DMS53 treated with DMSO at 0.1 percent for 48 hours (cell line): Measurements from ENCODE around the gene C2orf15.
"Not testable (repeated sequence)": the region's sequence is repeated elsewhere in the genome, so short reads cannot be mapped to it uniquely, and the experiment has no call there.

Experiments used
- DNase-seq: peaks from one replicate; lab custom pipeline; 2025; ENCODE audit not compliant: unreplicated experiment; lab: John Stamatoyannopoulos, UW

The C2orf15 gene, protein sequence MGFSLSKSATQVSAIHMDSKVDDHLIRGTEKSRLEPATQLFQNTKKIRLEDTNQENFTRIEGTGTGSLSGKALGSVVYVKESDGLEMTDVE

DNA sequence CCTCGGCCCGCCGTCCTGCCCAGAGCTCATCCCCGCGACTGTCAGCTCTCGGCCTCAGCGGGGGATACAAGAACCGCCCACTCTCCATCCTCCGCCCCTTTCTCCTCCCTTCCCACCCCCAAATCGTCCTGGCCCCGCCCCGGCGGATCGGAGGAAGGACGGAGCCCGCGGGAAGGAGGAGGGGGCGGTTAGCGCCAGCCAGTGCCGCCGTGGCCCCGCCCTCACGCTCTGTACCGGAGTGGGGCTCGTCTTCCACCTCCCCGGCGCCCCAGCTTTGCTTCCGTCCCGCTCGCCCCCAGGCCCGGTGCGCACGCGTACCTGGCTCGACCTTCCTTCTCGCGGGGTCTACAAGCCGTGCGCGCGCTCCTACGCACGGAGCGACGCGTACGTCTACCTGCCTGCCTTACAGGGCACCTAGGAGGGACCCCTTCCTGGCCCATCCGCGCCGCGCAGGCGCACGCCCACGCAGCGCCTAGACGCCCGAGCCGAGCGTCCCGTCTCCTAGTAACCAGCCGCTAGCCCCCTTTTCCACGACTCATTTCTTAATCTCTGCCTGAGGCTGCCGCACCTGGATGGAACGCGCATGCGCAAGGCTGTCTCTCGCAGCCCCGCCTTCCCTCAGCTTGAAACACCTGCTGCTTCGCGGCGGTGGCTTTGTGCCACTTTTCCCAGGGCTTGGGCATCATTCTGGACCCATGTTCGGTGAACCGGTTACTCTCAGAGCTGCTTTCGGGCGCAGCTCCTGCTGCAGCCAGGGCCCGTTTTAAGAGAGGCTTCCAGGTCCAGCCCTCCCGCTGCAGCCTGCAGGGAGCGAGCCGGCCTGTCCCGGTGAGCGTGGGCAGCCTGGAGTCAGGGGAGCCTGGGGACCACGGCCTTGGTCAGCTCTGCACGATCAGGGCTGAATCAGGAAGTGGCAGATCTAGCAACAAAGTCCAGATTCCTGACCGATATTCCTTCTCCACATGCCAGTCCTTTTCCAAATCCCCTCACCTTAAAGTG is at the start of gene C2orf15:
TSS of gene C2orf15 (plus strand) at position 598 of the 999 bp plus-strand sequence. CDS start 8,852 bp downstream, outside the sequence.
- peak; percentile 100 for DNase-seq

DNA sequence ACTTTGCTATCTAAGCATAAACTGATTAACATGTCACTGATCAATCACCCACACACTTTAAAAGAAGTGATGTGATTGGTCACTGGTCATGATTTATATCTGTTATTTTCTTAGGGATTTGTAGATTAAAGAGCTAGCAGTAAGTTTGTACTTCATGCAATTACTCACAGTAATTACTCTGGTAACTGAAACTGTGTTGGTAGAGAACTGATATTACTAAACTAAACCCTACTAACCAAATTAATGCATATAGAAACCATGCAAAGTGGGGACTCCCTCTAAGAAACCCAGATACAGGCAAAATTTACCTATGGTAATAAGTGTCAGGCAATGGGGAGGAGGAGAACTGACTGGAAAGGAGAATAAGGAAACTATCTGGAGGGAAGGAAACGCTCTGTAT is 44.8 kb upstream of the C2orf15 start:
- no peak for DNase-seq

DNA sequence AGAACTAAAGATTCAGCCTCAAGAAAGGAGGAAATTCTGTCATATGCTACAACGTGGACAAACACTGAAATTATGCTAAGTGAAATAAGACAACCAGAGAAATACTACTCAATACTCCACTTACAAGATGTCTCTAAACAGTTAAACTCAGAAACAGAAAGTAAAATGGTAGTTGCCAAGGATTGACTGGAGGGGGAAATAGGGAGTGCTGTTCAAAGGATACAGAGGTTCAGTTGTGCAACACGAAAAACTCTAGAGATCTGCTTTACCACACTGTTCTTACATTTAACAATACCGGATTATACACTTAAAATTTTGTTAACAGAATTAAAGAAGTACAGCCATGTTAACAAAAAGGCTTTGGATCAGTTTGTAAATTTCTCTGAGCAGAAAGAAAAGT is 39.8 kb upstream of the C2orf15 start:
- no peak for DNase-seq

DNA sequence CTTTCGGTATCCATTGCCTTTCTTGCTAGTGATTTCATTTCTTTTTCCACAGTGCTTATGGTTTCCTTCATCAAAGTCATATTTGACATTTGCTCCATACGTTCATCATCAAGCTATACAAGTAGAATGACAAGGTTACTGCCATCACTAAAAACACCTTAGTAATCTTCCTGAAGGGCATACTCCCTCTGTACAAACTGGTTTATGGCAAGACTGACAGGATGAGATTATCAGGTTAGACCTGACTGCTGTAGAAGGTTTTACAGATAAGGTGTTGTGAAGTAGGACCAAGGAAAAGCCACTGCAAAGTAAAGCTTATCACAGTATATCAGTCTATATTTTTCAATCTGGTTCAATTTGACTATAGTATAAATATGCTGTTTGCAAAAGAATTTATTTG is 37.5 kb upstream of the C2orf15 start:
- no peak for DNase-seq

DNA sequence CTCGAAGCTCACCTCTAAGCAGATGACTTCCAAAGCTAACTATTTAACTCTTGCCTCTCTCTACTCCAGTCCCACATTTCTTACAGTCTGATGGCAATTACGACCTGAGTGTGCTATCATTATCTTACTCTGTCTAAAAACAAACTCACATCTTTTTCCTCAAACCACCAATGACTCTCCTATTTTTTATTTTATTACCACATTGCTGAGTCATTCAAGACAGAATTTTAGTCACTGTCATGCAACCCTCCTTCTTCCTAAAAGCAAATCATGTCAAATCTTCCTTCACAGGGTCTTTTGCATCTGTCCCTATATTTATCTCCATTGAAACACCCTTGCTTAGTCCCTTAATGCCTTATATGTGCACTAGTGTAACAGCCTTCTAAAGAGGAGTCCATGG is 34.6 kb upstream of the C2orf15 start:
- DNase-seq = no peak

DNA sequence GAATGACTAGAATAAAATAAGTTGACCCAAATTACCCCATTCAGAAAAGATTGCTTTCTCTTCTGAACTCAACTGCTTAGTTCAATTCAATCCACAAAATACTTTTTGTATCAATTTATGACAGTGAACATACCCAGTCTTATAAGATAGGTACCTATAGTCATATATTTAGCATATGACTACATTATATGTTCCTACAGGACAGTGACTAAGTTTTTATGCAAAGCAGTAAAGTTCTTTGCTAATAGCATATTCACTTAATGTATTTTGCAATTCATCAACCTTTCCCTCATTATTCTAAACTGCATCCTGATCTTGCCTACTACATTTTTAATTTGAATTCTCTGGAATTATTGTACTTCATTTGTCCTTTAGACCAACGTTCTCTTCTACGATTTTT is 30.3 kb upstream of the C2orf15 start:
- no peak for DNase-seq

DNA sequence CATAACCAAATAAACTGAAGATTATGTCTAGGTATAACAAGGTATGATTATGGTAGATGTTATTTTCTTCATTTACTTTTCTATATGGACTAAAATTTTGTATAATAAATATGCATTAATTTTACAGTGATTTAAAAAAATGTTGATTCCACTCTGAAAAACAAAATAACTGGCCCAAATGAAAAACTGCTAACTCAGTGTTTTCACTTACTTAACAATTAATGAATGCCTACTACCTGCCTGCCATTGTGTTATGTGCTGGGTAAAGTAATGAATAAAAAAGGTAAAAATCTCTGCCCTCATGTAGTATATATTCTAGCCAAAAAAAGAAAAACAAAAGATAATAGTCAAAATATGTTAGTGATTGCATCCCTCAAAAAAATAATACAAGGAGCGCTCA is 29.6 kb upstream of the C2orf15 start:
- DNase-seq = no peak

DNA sequence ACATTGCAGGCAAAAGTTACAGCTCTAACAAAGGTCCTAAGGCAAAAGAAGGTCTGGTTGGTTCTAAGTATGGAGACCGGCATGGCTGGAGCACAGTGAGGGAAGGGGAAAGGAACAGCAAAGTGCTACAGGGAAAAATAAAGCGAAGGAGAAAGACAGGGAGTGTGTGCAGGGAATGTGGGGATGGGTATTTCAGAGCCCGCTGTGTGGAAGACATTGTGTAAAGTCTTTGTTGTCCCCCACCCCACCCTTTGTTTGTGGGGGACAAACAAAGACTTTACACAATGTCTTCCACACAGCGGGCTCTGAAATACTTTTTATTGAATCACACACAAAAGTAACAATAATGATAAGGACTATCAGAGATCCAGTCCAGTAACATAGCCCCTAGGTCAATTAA is 28.9 kb upstream of the C2orf15 start:
- DNase-seq = no peak

DNA sequence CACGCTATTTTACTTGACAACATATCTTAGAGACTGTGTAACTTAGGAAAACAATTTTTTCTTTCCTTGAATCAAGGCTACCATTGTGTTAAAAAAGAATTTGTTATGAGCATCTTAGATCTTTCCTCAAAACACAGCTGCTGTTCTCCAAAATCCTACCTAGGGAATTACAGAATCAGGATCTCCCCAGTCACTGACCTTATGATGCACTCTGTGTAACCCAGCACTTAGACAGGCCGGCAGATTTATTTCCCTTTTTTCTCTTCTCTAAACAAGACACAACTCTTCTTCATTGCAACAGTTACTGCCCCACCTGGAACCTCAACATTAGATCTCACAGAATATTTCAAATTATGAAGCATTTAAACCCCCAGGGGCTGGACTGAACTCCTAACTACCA is 13.5 kb upstream of the C2orf15 start:
- DNase-seq = no peak

DNA sequence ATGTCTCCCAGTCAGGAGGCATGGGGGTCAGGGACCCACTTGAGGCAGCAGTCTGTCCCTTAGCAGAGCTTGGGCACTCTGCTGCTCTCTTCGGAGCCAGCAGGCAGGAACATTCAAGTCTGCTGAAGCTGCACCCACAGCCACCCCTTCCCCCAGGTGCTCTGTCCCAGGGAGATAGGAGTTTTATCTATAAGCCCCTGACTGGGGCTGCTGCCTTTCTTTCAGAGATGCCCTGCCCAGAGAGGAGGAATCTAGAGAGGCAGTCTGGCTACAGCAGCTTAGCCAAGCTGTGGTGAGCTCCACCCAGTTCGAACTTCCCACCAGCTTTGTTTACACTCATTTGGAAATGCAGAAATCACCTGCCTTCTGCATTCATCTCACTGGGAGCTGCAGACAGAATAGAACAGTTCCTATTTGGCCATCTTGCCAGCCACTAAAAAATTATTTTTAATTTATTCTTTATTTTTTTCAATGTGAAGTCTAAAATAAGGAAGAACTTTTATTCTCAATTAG is 6.4 kb upstream of the C2orf15 start:
- not testable (repeated sequence) for DNase-seq

DNA sequence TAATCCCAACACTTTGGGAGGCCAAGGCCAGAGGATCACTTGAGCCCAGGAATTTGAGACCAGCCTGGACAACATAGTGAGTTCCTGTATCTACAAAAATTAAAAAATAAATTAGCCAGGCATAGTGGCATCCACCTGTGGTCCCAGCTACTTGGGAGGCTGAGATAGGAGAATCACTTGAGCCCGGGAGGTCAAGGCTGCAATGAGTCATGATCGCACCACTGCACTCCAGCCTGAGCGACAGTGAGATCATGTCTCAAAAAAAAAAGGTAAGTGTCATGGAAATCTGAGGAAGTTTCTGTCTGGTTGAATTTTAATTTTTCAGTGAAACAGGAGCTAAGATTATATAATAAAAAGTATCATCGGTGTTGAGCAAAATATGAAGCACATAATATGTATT is 2.5 kb upstream of the C2orf15 start:
- DNase-seq = no peak

DNA sequence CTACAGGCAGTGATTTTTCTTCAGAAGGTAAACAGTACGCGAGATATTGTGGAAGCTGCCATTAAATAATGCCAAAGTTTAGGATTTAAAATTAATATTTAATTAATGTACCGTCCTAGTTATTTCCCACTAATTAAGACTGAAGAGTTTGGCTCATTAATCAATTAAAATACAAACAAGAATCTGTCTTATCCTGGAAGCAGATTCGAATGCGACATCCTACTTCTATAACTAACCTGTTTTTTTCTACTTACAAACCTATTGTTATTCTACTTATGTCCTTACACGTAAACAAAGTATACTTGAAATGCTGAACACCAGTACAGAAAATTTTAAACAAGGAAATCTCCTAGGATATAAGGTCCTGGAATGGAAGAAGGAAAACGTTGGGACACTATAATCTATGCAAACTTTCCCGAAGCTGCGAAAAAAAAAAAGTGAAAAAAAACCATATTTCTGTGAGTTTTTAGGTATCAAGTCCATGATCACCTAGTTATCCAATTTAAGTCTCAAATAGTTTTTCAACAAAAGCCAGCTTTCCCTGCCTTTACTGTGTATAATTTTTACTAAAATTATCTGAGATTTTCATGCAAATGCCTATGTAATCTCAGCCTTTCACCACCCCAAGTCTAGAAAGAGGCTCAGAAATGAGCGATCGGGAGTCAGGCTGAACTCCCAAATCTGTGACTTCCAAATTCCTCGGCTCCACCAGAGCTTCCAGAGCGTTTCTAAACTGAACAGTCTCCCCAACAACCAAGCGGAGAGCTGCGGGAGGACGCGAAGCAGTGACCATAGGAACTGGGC is 1.2 kb upstream of the C2orf15 start:
- no peak for DNase-seq

DNA sequence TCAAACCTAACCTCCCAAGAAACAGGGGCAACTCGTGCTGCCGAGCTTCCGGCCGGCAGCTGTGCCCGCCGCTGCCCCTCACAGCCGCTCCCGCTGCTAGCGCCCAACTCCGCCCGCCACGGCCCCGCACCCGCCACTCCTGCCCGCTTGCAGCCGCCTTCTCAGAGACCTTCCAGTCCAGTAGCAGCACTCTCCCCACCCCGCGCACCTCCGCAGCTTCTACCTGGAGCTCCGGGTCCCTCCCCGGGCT is 722 bp upstream of the C2orf15 start:
- peak; percentile 94 for DNase-seq

DNA sequence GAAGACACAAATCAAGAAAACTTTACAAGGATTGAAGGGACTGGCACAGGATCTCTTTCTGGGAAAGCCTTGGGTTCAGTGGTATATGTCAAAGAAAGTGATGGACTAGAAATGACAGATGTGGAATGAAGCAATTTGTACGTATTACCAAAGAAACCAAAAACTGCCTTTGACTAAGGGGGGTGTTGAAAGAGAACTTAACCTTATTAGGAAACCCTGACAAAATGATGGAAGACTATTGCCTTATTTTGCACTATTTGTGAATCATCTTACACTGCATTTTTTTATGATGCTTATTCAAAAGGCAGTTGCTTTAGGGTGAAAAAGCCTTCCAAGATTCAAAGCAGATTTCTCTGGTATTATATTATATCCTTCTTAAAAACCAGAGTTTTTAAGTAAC is 9.2 kb downstream of the C2orf15 start:
- no peak for DNase-seq

DNA sequence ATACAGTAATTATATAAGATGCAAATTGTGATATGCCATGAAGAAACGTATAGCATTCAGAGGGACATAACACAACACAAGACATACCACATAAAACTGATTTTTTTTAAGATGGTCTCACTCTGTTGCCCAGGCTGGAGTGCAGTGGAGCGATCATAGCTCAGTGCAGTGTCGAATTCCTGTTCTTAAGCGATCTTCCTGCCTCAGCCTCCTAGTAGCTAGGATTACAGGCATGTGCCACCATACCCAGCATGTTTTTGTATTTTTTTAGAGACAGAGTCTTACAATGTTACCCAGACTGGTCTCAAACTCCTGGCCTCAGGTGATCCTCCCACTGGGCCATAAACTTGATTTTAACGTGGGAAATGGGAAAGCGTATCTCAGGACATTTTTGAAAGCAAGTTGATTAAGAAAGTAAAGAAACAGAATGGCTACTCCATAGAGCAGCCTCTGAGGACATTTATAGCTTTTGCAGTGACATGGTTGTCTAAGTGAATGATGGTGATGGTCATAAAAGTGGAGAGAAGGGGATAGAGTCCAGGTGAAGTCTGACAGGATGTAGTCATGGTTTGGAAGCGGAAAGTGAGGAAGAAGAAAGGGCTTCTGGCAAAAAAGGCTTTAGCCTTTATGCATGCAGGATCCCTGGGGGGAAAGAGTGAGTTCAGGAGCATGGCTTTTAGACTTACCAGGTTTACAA is 10.8 kb downstream of the C2orf15 start:
- no peak for DNase-seq

DNA sequence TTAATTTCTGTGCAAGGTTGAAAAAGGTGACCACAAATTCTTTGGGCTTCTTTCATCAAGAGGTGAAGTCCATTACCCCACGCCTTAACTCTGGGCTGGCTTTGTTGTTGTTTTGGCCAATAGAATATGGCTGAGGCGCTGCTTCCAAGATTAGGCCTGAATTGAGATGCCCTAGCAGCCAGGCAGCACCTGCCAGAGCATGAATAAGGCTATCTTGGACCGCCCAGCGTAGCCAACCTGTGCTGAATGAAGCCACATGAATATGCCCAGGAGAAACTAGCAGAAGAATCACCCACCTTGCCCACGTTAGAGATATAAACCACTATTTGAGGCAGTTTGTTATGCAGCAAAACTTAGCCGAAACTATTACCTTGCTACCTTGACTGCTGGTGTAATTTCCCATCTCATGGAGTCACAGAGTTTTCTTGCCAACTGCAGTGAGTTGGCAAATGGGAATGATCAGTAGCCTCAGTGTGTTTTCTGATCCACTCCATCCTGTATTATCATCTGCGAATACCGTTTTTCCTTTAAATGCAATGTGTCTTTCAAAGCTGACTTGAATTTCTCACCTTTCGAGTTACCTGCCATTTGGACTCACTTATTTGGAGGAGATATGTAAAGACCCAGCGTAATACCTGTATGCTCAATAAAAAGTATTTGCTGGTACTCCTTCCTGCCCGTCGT is 12.6 kb downstream of the C2orf15 start:
- peak; percentile 79 for DNase-seq

DNA sequence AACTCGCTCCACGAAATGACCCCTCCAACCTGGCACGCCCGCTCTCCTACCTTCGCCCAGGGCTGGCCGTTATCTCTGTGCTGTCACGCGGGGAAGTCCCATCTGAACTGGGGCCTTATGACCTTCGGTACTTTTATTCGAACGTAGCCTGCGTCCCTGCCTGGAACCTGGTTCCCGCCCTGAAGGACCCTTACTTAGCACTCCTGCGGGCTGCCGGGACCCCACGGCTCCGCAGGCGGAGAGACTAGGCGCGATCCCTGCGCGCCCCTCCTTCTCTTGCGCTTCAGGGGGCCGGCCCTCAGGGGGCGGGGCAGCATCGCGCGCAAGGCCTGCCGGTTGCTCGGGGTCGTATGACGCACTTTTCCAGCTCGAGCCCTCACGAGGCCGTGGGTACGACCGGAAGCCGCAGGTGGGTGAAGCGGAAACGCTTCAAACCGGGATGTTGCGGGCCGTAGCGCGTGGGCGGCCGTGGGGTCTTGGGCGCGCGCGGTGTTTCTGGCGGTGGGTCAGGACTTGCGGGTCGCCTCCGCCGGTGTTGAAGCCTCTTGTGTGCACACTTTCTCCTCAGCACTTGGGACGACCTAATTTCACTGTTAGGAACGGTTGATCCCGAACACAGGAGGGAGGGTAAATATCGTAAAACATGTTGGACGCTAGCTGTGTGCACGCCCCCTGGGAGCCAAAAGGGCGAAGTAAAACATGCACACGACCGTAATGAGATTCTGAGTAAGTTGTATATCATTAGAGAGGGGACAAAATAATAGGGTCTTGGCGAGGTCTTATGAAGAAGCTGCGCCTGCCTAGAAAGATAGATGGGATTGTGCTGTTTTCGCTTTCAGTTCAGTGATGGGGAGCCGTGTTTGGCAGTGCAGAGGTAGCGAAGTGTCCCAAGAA is 13.4 kb downstream of the C2orf15 start, which contains the start of the genes LIPT1 and TSGA10:
TSS of gene LIPT1 (plus strand) at position 325 of the 894 bp plus-strand sequence. CDS start 6,991 bp downstream, outside the sequence.
TSS of gene TSGA10 (minus strand) at position 300 of the 894 bp plus-strand sequence. CDS start 45,503 bp downstream, outside the sequence.
- DNase-seq = peak; percentile 97

DNA sequence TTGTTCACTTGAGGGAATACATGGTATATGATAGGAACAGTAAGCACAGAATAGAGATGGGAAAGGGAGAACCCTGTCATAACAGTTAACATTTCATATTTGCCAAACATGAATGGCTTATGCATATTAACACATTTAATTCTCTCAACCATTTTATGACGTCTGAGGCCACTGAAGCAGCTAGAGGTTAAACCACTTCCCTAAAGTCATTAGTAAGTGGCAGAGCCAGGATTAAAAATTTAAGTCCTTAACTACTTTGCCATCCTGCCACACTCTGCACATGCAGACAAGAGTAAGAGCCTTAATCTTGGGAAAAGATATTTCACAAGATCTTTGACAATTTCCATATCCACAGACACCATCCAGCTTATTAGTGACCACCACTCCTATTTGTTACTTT is 15.4 kb downstream of the C2orf15 start:
- DNase-seq = no peak

DNA sequence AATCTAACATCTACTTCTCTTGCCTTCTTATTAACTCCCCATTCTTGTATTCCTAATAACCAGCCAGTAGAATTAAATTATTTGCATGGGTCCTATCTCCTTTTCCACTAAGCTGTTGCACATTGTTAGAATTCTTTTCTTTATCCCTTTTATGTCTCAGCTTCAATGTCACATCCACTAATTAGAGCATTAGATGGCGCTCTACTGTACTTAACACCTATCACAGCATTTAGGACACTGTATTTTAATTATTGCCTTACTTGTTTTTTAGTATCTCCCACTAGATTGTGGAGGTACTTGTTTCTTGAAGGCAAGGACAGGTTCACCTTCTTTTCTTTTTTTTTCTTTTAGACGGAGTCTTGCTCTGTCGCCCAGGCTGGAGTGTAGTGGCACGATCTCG is 17.1 kb downstream of the C2orf15 start:
- no peak for DNase-seq
